ENCODE measurements around the gene ARFGEF2.
"Not testable (repeated sequence)": the region's sequence is repeated elsewhere in the genome, so short reads cannot be mapped to it uniquely, and the experiment has no call there.

Gene ARFGEF2

DNA sequence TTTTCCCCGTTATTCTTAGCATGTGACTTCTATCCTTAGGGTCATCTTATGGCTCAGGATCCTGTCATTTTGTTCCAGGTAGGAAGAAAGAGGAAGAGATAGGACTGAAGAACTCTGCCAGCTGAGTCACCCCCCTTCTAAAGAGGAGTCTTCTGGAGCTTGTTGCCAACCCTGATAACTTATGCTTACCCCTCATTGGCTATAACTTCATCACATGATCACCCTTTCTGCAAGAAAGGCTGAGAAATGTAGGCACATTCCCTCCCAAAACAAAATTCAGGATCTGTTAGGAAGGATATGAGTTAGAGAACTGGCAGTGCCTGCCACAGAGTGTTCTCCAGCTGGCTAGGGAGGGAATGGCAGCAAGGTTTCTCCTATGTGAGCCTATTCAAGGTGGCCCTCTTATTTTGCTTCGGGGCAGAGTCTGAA lies 35.6 kb downstream of the ARFGEF2 start:
- no peak for DNase-seq

DNA sequence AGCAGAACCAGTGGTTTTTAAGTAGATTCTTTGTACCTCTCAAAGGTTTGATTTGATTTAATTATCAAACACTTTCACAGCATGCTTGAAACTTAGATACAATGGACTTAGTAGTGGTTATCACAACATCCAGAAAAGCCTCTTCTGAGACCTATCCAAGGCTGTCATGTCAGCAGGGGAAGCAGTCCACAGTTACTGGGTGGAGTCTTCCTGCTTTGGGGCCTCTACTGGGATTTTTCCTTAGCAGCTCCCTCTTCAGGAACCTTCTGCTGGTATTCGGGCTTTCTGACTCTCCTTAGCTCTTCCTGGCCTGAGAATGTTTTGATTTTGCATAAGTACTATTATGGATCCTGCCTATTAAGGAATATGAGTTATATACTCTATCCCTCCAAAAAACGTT lies 36.0 kb downstream of the ARFGEF2 start:
- no peak for DNase-seq

GRCh38 chr20:48958743-48959142 lies 37.2 kb downstream of the ARFGEF2 start:
- DNase-seq, result no peak

GRCh38 chr20:48959899-48960550 lies 38.5 kb downstream of the ARFGEF2 start:
- no peak for DNase-seq

DNA sequence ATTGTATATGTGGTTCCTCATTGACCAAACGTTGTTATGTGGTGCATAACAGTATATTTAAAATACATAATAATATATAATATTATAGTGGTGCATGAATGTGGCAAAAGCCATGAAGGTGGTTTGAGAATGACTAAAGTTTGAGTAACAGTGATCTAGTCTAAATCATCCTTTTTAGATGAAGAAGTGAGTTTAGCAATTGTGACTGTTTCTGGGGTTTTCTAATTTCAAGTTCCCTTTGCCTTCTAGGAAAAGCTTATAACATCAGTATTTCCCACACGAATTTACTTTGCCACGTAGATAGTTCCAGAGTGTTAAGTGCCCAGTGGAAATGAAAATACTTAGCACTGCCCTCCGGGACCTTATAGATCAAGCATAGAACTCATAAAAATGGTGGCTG lies 40.9 kb downstream of the ARFGEF2 start:
- no peak for DNase-seq

DNA sequence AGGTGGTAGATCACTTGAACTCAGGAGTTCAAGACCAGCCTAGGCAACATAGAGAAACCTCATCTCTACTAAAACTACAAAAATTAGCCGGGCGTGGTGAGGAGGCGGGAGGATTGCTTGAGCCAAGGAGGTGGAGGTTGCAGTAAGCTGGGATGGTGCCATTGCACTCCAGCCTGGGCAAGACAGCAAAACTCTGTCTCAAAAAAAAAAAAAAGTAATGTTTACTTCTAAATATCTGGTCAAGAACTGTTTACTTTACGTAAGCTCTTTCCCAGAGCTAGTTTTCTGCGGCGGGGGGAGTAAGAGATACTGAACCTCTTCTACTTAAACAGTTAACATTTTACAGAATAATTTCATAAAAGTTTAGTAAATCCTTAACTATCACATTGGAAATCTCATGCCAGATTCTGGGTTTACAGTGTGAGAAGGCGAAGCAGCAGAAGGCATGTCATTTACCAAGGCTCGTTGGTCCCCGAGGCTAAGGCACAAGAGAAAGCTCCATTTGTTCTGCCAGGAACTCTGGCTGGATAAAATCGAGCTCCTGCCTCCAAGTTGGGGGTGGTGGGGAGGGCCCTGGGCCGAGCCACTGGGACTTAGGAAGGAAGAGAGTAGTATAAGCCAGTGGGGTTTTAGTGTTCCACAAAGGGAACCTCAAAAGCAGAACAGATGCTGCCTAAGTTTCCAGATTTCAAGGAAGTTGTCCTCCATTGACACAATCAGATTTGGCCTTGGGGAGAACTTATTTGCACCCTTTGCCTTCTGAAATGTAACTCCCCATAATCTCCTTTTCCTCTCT lies 41.7 kb downstream of the ARFGEF2 start:
- no peak for DNase-seq

GRCh38 chr20:48965189-48965910 lies 43.8 kb downstream of the ARFGEF2 start:
- DNase-seq, result no peak

DNA sequence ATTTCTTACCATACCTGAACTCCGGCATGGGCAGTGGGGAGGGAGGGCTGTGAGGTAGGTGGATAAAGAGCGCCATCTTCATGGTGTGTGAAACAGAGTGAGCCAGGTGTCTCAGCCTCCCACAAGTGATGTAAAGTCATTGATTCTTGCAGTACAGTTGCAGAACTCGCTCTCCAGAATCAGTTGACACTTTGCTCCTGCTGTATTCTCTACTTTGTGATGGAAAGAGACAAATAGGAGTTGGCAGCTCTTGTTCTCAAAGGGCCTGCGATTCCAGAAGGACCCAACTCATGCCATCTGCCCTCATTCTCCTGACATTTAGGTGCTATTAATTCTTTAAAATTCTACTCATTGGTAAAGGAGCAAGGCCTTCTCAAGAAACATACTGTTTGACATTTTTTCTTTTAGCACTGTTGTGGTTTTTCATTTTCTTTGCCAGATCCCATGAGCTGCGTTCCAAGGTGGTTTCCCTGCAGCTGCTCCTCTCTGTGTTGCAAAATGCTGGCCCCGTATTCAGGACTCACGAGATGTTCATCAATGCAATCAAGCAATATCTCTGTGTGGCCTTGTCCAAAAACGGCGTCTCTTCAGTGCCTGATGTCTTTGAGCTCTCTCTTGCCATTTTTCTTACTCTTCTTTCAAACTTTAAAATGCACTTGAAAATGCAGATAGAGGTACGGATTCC lies 49.3 kb downstream of the ARFGEF2 start:
- DNase-seq, result no peak

DNA sequence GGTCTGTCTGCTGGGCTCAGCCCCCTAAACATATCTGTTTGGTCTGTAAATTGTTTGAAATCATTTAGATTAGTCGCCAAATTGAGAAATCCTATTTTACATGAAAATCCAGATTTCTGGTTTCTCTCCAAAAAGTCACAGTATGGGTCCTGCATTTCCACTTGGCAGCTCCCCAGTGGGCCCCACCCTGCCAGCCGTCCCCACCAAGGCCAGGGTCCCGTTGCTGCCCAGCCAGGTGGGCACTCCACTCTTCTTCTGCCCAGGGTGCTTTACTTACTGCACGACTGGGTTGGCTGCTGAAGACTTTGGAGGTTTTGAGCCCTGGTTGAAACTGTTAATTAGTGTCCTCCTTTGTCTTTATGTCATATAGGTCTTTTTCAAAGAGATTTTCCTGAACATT lies 50.4 kb downstream of the ARFGEF2 start:
- DNase-seq, result no peak

- DNase-seq, result no peak
Observed at GRCh38 chr20:48972816-48973215, 51.3 kb downstream of the ARFGEF2 start.

- no peak for DNase-seq
Observed at GRCh38 chr20:48975955-48976354, 54.4 kb downstream of the ARFGEF2 start.

DNA sequence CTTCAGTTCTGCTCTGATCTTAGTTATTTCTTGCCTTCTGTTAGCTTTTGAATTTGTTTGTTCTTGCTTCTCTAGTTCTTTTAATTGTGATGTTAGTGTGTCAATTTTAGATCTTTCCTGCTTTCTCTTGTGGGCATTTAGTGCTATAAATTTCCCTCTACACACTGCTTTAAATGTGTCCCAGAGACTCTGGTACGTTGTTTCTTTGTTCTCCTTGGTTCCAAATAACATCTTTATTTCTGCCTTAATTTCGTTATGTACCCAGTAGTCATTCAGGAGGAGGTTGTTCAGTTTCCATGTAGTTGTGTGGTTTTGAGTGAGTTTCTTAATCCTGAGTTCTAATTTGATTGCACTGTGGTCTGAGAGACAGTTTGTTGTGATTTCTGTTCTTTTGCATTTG lies 58.5 kb downstream of the ARFGEF2 start:
- DNase-seq, result not testable (repeated sequence)

DNA sequence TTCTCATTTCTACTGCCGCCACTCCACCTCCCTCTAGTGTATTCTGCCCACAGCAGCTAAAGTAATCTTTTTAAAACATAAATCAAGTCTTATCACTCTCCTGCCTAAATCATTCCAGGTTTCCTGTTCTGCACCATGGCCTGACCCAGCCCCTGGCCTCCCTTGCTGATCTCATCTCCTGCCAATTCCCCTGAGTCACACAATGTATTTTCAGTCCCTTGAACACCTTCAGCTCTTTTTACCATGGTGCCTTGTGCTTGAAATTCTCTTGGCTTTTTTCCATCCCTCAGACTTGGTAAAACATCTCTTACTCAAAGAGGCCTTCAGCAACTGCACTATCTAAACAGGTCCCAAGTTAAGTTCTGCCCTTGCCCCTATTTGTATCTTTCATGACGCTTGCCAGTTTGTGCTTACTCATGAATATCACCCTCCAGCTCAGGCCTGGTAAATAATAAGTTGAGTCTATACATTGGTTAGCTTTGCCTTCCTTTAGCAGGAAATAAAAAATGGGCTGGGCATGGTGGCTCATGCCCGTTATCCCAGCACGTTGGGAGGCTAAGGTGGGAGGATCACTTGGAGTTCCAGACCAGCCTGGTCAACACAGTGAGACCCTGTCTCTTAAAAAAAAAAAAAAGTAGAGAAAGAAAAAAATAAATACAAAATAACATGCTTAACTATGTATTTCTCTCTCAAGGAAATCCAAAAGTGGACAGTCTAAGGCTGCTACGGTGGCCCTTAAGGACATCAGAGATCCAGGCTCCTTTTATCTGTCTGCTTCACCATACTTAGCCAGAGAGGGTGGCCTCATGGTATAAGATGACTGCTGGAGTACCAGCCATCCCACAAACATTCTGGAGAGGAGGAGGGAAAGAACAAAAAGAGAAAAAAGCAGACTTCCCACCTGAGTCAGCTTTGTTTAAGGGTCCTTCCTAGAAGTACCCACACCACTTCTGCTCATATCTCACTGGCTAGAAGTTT lies 62.2 kb downstream of the ARFGEF2 start:
- no peak for DNase-seq

DNA sequence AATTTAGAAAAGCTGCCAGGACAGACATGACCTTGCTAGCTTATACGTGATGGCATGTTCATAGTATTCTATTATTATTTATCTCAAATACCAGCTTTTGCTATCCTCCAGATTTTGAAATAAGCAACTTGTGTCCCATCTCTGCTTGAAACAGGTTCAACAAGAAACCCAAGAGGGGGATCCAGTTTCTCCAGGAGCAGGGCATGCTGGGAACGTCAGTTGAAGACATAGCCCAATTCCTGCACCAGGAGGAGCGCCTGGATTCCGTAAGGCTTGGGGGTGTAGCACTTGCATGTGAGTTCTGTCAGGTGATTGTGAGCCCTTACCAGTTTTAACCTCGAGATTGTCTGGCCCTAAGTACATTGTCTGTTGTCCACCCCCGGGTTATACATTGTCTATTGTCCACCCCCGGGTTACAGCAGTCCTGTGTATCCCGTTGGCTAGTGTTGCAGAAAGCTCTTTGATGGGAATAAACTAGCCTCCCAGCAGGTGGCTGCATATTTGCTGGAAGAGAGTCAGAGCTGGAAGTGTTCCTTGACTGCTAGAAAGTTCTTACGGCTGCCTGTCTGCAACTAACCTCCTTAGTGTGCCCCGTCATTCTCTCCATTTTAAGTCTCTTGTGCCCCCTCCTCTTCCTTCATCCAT lies 63.2 kb downstream of the ARFGEF2 start:
- DNase-seq, result no peak

DNA sequence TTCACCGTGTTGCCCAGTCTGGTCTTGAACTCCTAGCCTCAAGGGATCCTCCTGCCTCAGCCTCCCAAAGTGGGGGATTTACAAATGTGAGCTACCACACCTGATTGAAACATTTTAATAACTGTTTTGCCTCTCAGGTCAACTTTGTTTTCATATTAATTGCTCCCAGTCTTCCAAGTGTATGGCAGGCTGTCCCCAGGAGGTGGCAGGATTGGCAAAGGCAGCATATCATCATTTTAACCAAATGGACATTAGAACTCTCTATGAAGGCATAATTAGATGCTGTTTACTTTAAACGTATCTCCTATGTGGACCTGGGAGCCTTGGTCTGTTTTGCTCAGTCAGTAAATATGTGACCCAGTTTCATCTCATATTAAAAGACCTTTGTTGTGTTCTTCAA lies 65.4 kb downstream of the ARFGEF2 start:
- DNase-seq, result peak; percentile 21

- DNase-seq, result no peak
Observed at GRCh38 chr20:48990467-48990866, 69.0 kb downstream of the ARFGEF2 start.

DNA sequence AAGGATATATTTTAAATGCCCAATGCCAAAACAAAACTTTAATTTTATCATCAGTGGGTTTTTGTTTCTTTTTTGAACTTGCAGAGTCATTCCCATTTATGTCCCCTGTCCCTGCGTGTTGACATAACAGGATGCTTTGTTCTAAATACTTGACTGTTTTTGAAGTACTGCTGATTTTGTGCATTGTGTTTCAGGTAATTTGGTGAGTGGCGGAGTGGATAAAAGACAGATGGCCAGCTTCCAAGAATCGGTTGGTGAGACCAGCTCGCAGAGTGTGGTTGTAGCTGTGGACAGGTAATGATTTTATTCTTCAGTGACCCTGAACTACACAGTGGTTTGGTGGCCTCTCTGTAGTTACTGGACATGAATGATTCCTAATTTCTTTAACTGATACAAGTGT lies 74.1 kb downstream of the ARFGEF2 start:
- peak; percentile 62 for DNase-seq

- no peak for DNase-seq
Observed at GRCh38 chr20:48999890-49000870, 78.7 kb downstream of the ARFGEF2 start.

DNA sequence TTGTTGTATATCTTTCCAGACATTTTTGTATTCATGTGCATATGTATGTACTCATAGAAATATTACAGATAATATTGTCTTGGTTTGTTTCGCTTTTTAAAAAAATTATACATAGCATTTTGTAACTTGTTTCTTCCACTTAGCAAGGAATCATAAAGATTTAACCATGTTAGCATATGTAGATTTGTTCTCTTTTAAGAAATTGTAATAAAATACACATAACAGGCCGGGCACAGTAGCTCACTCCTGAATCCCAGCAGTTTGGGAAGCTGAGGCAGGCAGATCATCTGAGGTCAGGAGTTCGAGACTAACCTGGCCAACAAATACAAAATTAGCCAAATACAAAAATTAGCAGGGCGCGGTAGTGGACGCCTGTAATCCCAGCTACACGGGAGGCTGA lies 80.2 kb downstream of the ARFGEF2 start:
- DNase-seq, result no peak

DNA sequence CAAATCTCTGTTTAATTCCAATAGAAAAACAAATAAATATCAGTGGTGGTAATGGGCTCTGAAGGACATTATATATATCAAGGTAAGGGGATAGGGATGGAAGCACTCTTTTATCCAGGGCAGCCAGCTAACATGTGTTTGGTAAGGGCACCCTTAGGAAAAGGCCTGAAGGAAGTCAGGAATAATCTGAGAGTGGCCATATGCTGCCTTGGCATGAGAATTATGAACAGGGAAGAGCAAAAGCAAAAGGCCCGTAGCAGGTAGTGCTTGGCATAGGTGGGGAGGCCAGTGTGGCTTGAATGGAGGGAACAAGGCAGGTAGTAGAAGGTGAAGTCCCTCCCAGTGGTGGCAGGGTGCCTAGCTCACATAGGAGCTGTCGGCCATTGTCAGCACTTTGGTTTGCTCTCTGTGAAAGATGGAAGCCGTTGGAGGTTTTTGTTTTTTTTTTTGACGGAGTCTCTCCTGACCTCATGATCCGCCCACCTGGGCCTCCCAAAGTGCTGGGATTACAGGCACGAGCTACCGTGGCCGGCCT lies 85.0 kb downstream of the ARFGEF2 start:
- DNase-seq, result no peak
